Esophagus squamous epithelium (tissue), 4 donors: ENCODE results near the gene LGMN.

Experiments
- CTCF ChIP-seq, 6 experiments: fragments of 450-650 bp in 4 of 6; fragments of 200-600 bp in 2 of 6; sonication (generic) in 2 of 6; IDR thresholded peaks; one replicate each; pipeline ENCODE4 v1.5.1; 2016 to 2019; ENCODE audit warnings: antibody characterized with exemption in 6 of 6, mild to moderate bottlenecking in 4 of 6, moderate library complexity in 4 of 6
- POLR2A ChIP-seq, 4 donors: fragments of 450-650 bp; IDR thresholded peaks; one replicate each; pipeline ENCODE4 v1.6.1; 2017; ENCODE audit warnings: antibody characterized with exemption in 4 of 4, mild to moderate bottlenecking in 4 of 4, moderate library complexity in 3 of 4

GRCh38 chr14:92729634-92730358 lies 18.6 kb downstream of the LGMN start:
- no peak for TF ChIP-seq CTCF (IDR thresholded peaks at IDR 0.05)
- TF ChIP-seq POLR2A (IDR thresholded peaks at IDR 0.05), result no peak
